ENCODE measurements around the gene TNIK. TPM values are rescaled to one million over a fixed set of nuclear protein-coding genes. Genes with fewer than 3 reads are reported as not detected.

Gene TNIK
- total and polyA plus RNA-seq, 10 of the 15 experiments (the other 5 are each of a cell fraction or from before 2014, with no cell fraction given) = 13.9 to 74.3 (median 48.2) TPM

DNA sequence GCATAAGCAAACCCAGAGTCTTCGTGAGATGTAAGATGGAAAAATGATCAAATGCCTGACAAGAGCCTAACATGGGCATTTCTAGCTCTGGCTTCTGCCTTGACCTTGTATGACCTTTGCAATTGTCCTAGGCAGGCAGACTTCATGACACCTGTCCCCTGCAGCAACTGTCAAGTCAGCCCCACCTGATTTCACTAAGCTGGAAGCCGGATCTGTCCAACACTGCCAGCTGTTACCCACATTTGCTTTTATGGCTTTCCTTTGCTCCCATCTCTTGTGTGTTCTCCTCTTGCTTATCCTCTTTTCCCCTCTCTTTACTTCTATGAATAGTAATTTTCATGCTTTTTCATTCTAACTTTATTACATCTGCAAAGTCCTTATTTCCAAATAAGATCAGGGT, 48.5 kb upstream of the TNIK start (continued):
- TF ChIP-seq, protein P1, sequence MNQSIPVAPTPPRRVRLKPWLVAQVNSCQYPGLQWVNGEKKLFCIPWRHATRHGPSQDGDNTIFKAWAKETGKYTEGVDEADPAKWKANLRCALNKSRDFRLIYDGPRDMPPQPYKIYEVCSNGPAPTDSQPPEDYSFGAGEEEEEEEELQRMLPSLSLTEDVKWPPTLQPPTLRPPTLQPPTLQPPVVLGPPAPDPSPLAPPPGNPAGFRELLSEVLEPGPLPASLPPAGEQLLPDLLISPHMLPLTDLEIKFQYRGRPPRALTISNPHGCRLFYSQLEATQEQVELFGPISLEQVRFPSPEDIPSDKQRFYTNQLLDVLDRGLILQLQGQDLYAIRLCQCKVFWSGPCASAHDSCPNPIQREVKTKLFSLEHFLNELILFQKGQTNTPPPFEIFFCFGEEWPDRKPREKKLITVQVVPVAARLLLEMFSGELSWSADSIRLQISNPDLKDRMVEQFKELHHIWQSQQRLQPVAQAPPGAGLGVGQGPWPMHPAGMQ (IDR thresholded peaks at IDR 0.05; ENCODE audit: borderline replicate concordance) = no peak
- TF ChIP-seq, protein P2, sequence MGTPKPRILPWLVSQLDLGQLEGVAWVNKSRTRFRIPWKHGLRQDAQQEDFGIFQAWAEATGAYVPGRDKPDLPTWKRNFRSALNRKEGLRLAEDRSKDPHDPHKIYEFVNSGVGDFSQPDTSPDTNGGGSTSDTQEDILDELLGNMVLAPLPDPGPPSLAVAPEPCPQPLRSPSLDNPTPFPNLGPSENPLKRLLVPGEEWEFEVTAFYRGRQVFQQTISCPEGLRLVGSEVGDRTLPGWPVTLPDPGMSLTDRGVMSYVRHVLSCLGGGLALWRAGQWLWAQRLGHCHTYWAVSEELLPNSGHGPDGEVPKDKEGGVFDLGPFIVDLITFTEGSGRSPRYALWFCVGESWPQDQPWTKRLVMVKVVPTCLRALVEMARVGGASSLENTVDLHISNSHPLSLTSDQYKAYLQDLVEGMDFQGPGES (IDR thresholded peaks at IDR 0.05) = no peak
- TF ChIP-seq, protein P3, sequence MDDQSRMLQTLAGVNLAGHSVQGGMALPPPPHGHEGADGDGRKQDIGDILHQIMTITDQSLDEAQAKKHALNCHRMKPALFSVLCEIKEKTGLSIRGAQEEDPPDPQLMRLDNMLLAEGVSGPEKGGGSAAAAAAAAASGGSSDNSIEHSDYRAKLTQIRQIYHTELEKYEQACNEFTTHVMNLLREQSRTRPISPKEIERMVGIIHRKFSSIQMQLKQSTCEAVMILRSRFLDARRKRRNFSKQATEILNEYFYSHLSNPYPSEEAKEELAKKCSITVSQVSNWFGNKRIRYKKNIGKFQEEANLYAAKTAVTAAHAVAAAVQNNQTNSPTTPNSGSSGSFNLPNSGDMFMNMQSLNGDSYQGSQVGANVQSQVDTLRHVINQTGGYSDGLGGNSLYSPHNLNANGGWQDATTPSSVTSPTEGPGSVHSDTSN (IDR thresholded peaks at IDR 0.05; ENCODE audit: insufficient replicate concordance, low read depth, low read length) = no peak
- TF ChIP-seq POLR2AphosphoS2 (IDR thresholded peaks at IDR 0.05; ENCODE audit: low read depth, low read length) (no peak), STAT1 (conservative IDR thresholded peaks at IDR 0.05) (no peak), BHLHE40 (IDR thresholded peaks at IDR 0.05; ENCODE audit: borderline replicate concordance in 1 of 2, low read depth in 2 of 2, low read length in 1 of 2) (no peak), YY1 (IDR thresholded peaks at IDR 0.05; ENCODE audit: low read depth, low read length) (no peak), RUNX3 (IDR thresholded peaks at IDR 0.05; ENCODE audit: low read length) (no peak)
- TF ChIP-seq, protein P4, sequence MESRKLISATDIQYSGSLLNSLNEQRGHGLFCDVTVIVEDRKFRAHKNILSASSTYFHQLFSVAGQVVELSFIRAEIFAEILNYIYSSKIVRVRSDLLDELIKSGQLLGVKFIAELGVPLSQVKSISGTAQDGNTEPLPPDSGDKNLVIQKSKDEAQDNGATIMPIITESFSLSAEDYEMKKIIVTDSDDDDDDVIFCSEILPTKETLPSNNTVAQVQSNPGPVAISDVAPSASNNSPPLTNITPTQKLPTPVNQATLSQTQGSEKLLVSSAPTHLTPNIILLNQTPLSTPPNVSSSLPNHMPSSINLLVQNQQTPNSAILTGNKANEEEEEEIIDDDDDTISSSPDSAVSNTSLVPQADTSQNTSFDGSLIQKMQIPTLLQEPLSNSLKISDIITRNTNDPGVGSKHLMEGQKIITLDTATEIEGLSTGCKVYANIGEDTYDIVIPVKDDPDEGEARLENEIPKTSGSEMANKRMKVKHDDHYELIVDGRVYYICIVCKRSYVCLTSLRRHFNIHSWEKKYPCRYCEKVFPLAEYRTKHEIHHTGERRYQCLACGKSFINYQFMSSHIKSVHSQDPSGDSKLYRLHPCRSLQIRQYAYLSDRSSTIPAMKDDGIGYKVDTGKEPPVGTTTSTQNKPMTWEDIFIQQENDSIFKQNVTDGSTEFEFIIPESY (IDR thresholded peaks at IDR 0.05) = no peak

Measured in GM12878 (cell line).